Fibroblast of skin of right quadriceps (primary cell): ENCODE measurements around the gene BSN.

Experiments
- DNase-seq: peaks from one replicate; pipeline ENCODE4 v3.0.0-alpha.2; 2013

BSN gene

GRCh38 chr3:49719214-49719884 lies 165.1 kb downstream of the BSN start, which contains the start of gene AMIGO3:
Gene AMIGO3, minus strand, starts transcription at chr3:49719684. Its CDS starts 219 bp downstream, at chr3:49719465.
- peak; percentile 92 for DNase-seq
